Measurements from ENCODE around the gene LRP1B.
A peak's percentile ranks its signal among the peaks of the same experiment; 100 is the strongest.

LRP1B gene

DNA sequence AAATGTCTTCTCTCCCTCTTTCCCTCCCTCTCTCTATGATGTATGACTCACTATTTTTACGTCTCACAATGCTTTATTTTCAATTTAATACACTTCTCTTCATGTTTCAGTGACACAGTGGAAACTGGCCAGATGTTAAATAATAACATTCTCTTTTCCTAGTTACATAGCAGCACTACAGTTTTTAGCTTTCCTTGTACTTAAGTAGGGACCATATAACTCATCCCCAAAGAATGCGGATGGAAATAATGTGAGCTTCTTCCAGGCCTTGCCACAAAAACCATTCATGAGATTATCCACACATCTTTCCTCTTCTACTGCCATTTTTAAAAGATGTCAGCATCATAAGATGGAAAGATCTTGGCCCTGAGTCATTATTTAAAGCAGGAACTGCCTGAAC is 789.4 kb downstream of the LRP1B start:
- TF ChIP-seq SIN3A (IDR thresholded peaks at IDR 0.05; ENCODE audit: borderline replicate concordance, insufficient read depth, low read length) (no peak), POLR2AphosphoS5 (IDR thresholded peaks at IDR 0.05; ENCODE audit: low read depth, low read length) (no peak)

DNA sequence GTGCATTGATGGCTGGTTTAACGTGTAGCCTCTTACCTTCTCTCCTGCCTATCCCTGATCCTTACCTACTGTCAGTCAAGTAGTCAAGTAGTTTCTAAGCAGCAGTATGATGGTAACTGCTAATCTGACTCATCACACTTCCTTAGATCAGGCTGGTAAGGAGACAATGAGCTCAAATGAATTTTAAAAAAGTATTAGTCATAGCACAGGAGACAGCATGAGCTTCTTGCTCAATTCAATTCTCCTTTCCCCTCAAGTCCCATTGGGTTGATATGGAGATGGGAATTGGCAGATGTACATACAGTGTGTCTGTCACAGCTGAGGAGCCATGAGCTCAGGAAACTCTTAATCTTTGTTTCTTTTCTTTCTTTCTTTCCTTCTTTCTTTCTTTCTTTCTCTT is 799.7 kb downstream of the LRP1B start:
- no peak for TF ChIP-seq POLR2AphosphoS5 (IDR thresholded peaks at IDR 0.05; ENCODE audit: low read depth, low read length)
- no peak for TF ChIP-seq REST (IDR thresholded peaks at IDR 0.05; ENCODE audit: insufficient read depth in 1 of 2, low read depth in 2 of 2, low read length in 2 of 2)
- TF ChIP-seq FOXP2 (optimal IDR thresholded peaks at IDR 0.05; ENCODE audit: borderline replicate concordance, extremely low read depth, extremely low read length, insufficient read depth): no peak
- TF ChIP-seq SIN3A (IDR thresholded peaks at IDR 0.05; ENCODE audit: borderline replicate concordance, insufficient read depth, low read length): 0 out of 2 replicates have a peak, but pooled peaks have one; percentile 62
- TF ChIP-seq TAF1 (IDR thresholded peaks at IDR 0.05; ENCODE audit: borderline replicate concordance, insufficient read depth, low read length): no peak

DNA sequence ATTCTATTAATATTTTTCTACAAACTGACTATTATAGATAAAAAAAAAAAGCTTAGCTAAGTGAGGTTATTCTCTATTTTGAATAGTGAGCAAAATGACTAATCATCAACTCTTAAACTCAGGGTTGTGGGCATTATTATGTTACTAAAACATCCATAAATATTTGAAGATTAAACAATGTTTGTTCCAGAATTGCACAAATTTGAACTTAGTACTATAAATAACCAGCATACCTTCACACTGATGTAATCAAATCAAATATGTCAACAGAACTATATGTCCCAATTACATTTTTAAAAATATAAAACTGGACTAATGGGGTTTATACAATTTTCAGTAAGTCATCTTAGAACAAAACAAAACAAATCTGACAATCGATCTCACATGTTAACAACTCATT is 800.9 kb downstream of the LRP1B start:
- TF ChIP-seq TAF1 (IDR thresholded peaks at IDR 0.05; ENCODE audit: borderline replicate concordance, insufficient read depth, low read length): no peak

GRCh38 chr2:141323571-141323970 is 807.2 kb downstream of the LRP1B start:
- TF ChIP-seq REST (IDR thresholded peaks at IDR 0.05; ENCODE audit: insufficient read depth in 1 of 2, low read depth in 2 of 2, low read length in 2 of 2): no peak

- TF ChIP-seq FOXP2 (optimal IDR thresholded peaks at IDR 0.05; ENCODE audit: borderline replicate concordance, extremely low read depth, extremely low read length, insufficient read depth) (no peak), SIN3A (IDR thresholded peaks at IDR 0.05; ENCODE audit: borderline replicate concordance, insufficient read depth, low read length) (no peak), TAF1 (IDR thresholded peaks at IDR 0.05; ENCODE audit: borderline replicate concordance, insufficient read depth, low read length) (no peak), REST (IDR thresholded peaks at IDR 0.05; ENCODE audit: insufficient read depth in 1 of 2, low read depth in 2 of 2, low read length in 2 of 2) (no peak), POLR2AphosphoS5 (IDR thresholded peaks at IDR 0.05; ENCODE audit: low read depth, low read length) (no peak)
These were observed 812.8 kb downstream of the LRP1B start for GRCh38 chr2:141317986-141318385.

GRCh38 chr2:141316606-141317005 is 814.2 kb downstream of the LRP1B start:
- TF ChIP-seq REST (IDR thresholded peaks at IDR 0.05; ENCODE audit: insufficient read depth in 1 of 2, low read depth in 2 of 2, low read length in 2 of 2) (no peak), SIN3A (IDR thresholded peaks at IDR 0.05; ENCODE audit: borderline replicate concordance, insufficient read depth, low read length) (no peak), POLR2AphosphoS5 (IDR thresholded peaks at IDR 0.05; ENCODE audit: low read depth, low read length) (no peak), FOXP2 (optimal IDR thresholded peaks at IDR 0.05; ENCODE audit: borderline replicate concordance, extremely low read depth, extremely low read length, insufficient read depth) (no peak), TAF1 (IDR thresholded peaks at IDR 0.05; ENCODE audit: borderline replicate concordance, insufficient read depth, low read length) (no peak)

Measured in PFSK-1 (cell line).